Mesothelial cell of epicardium (in vitro differentiated cells): Measurements from ENCODE around the gene DENND1A. TPM values are rescaled to one million over a fixed set of nuclear protein-coding genes. Genes with fewer than 3 reads are reported as not detected.

Experiments used
- DNase-seq, 2 experiments: peaks; one replicate each; pipeline ENCODE4 v3.0.0; 2021; ENCODE audit warnings: low spot score in 2 of 2; ENCODE audit not compliant: unreplicated experiment in 2 of 2
- H3K27ac Mint-ChIP-seq: 2 replicates; pipeline ENCODE4 v1.8.0; 2021; ENCODE audit warnings: mixed read lengths
- H3K27me3 Mint-ChIP-seq: 2 replicates; pipeline ENCODE4 v1.8.0; 2021; ENCODE audit warnings: low read depth, mixed read lengths
- H3K36me3 Mint-ChIP-seq: 2 replicates; pipeline ENCODE4 v1.8.0; 2021; ENCODE audit warnings: mixed read lengths
- H3K4me1 Mint-ChIP-seq: 2 replicates; pipeline ENCODE4 v1.8.0; 2021; ENCODE audit warnings: mixed read lengths
- H3K4me3 Mint-ChIP-seq: 2 replicates; pipeline ENCODE4 v1.8.0; 2021; ENCODE audit warnings: mild to moderate bottlenecking, moderate library complexity, mixed read lengths
- H3K9me3 Mint-ChIP-seq: 2 replicates; pipeline ENCODE4 v1.8.0; 2021; ENCODE audit warnings: mixed read lengths
- CTCF ChIP-seq: fragments of 200-600 bp; sonication (generic); IDR thresholded peaks from one replicate; pipeline ENCODE4 v1.5.0; 2021; ENCODE audit warnings: antibody characterized with exemption; ENCODE audit not compliant: unreplicated experiment
- total RNA-seq: library from RNA; stranded (reverse); gene quantifications from 3 replicates; pipeline ENCODE4 v1.2.1, GENCODE V29; 2021

Gene DENND1A
- total RNA-seq, 1 donor from 2014 or later, result 23.4 TPM

DNA sequence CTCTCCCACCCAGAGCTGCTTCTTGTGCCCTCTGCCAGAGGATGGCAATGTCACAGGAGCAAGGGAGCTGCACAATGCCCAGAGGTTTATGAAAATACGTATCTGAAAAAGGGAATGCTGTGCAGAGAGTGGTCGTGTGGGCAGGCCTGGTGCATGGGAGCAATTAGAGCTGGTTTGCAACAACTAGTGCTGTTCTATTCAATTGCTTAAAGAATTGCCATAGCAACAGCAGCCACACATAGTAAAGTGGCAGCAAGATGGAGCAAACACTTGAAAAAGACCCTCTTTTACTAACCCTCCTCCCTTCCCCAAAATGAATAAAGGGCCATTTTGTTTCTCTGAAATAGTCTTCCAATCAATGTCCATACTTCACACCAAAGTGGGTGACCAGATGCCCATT lies 407.7 kb downstream of the DENND1A start:
- Mint-ChIP-seq H3K9me3 (no peaks in the 10 kb centered on the region), H3K27me3 (no peaks in the 10 kb centered on the region), H3K4me3 (no peak overlapping the region), H3K27ac (no peak overlapping the region), H3K4me1 (no peaks in the 10 kb centered on the region), H3K36me3 (no peaks in the 10 kb centered on the region)
- no peak for DNase-seq
- no peak for TF ChIP-seq CTCF

GRCh38 chr9:123518338-123518737 lies 411.6 kb downstream of the DENND1A start:
- no peak for TF ChIP-seq CTCF
- no peaks in the 10 kb centered on the region for H3K27me3 Mint-ChIP-seq
- H3K27ac Mint-ChIP-seq, result no peak overlapping the region

DNA sequence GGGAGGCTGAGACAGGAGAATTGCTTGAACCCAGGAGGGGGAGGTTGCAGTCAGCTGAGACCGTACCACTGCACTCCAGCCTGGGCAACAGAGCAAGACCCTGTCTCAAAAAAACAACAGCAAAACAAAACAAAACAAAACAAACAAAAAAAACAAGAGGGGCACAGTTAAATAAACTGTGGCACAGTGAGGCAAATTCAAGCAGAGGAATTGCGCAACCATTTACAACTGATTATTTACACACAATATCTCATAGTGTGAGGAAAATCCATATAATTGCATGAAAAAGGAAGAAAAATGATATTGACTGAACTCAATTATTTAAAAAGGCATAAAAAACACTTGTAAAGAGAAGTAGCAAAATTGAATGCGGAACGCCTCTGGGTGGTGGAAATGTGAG lies 412.4 kb downstream of the DENND1A start:
- no peak overlapping the region for H3K27ac Mint-ChIP-seq
- no peaks in the 10 kb centered on the region for H3K9me3 Mint-ChIP-seq
- H3K27me3 Mint-ChIP-seq, result no peaks in the 10 kb centered on the region
- DNase-seq, result no peak
- H3K36me3 Mint-ChIP-seq, result no peaks in the 10 kb centered on the region
- no peak for TF ChIP-seq CTCF
- H3K4me3 Mint-ChIP-seq, result no peak overlapping the region
- H3K4me1 Mint-ChIP-seq, result no peaks in the 10 kb centered on the region

More at GRCh38 chr9:123518338-123518737, 411.6 kb downstream of the DENND1A start:
- no peak for DNase-seq
- H3K4me1 Mint-ChIP-seq, result no peaks in the 10 kb centered on the region
- H3K36me3 Mint-ChIP-seq, result no peaks in the 10 kb centered on the region
- no peak overlapping the region for H3K4me3 Mint-ChIP-seq
- H3K9me3 Mint-ChIP-seq, result no peaks in the 10 kb centered on the region

DNA sequence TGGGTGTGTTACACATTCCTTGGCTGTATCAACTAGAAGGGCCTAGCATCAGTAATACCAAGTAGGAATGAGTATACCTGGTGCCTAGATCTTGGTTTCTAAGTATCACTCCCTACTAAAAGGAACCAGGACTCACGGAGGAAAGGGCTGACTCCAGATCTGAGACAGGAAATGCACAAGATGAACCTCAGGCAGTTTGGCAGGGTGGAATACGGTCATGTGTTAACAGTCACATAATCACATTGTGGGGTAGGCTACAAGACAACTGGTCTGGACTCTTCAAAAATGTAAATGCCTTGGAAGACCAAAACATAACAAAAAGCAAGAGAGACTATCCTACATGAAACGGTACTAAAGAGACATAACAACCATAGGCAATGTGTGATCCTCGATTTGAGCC lies 415.2 kb downstream of the DENND1A start:
- DNase-seq, result no peak
- no peaks in the 10 kb centered on the region for H3K36me3 Mint-ChIP-seq
- H3K9me3 Mint-ChIP-seq, result no peaks in the 10 kb centered on the region
- H3K4me1 Mint-ChIP-seq, result no peaks in the 10 kb centered on the region
- no peak for TF ChIP-seq CTCF
- no peak overlapping the region for H3K4me3 Mint-ChIP-seq
- H3K27me3 Mint-ChIP-seq, result no peaks in the 10 kb centered on the region
- H3K27ac Mint-ChIP-seq, result no peak overlapping the region

DNA sequence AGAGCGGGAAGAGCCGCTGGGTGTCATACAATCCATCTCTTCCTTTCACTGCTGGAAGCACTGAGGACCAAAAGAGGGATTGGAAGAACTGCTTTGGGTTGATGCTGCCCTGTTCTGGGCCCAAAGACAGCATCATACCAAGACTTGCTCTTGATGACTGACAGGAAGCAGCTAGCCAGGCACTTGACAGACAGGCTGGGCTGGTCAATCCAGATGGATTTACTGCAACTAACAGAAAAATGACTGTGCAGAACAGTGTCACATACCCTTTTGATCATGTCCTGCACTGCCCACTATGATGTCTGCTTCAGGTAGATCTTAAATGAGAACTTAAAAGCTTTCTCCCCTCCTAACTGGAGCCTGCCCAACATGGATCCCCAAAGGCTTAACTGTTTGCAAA lies 416.4 kb downstream of the DENND1A start:
- H3K27ac Mint-ChIP-seq, result no peak overlapping the region
- TF ChIP-seq CTCF, result no peak
- no peak for DNase-seq
- no peaks in the 10 kb centered on the region for H3K36me3 Mint-ChIP-seq
- no peaks in the 10 kb centered on the region for H3K9me3 Mint-ChIP-seq
- H3K27me3 Mint-ChIP-seq, result no peaks in the 10 kb centered on the region
- no peak overlapping the region for H3K4me3 Mint-ChIP-seq
- H3K4me1 Mint-ChIP-seq, result no peaks in the 10 kb centered on the region
